ENCODE measurements around the gene MGAT5.

The MGAT5 gene

DNA sequence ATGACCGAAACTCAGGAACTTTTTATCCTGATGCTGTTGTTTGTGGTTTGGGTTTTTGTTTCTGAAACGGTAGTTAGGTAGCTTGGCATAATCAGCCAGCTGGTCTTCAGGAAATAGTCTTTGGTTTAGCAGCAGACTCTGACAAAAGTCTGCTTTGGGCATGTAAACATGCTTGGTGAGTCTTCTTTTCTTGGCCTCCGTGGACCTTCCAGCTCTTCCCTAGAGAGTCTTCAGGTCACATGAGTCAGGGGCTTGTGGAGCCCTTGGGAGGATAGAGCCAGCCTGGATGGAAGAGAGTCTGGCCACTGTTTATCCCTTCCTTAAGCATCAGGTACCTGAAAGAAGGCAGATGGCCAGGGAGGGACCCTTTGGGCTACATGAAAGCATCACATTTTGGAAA lies 154.5 kb downstream of the MGAT5 start:
- CTCF ChIA-PET, result no interaction called here
- TF ChIP-seq, protein P1, sequence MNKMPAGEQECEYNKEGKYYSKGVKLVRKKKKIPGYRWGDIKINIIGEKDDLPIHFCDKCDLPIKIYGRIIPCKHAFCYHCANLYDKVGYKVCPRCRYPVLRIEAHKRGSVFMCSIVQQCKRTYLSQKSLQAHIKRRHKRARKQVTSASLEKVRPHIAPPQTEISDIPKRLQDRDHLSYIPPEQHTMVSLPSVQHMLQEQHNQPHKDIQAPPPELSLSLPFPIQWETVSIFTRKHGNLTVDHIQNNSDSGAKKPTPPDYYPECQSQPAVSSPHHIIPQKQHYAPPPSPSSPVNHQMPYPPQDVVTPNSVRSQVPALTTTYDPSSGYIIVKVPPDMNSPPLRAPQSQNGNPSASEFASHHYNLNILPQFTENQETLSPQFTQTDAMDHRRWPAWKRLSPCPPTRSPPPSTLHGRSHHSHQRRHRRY (tag by site-specific recombination; IDR thresholded peaks at IDR 0.05), result no peak
- TF ChIP-seq ZNF529 (tag by site-specific recombination; IDR thresholded peaks at IDR 0.05; ENCODE audit: insufficient replicate concordance), result no peak
- no peak for TF ChIP-seq ZNF776 (tag by site-specific recombination; IDR thresholded peaks at IDR 0.05; ENCODE audit: borderline replicate concordance)
- TF ChIP-seq YY1 (tag by site-specific recombination; IDR thresholded peaks at IDR 0.05), result no peak
- no peak for TF ChIP-seq ZNF394 (tag by site-specific recombination; IDR thresholded peaks at IDR 0.05; ENCODE audit: borderline replicate concordance)
- no peak for TF ChIP-seq ZNF549 (tag by site-specific recombination; IDR thresholded peaks at IDR 0.05)
- TF ChIP-seq RBAK (tag by site-specific recombination; IDR thresholded peaks at IDR 0.05), result no peak
- no peak for TF ChIP-seq ZNF121 (tag by site-specific recombination; IDR thresholded peaks at IDR 0.05)
- H3K9me3 ChIP-seq (ENCODE audit: control insufficient read depth, insufficient read depth, low read depth, low read length), result no peaks in the 10 kb centered on the region
- peaks cover 13% of the 10 kb centered on the region for H3K4me1 ChIP-seq (ENCODE audit: control insufficient read depth, insufficient read depth, low read length)
- POLR2A ChIA-PET, result no interaction called here
- no peak overlapping the region for H3K27ac ChIP-seq (ENCODE audit: extremely low read depth, low read depth, low read length)
- no peak overlapping the region for H3K4me3 ChIP-seq (ENCODE audit: low read depth, low read length)
- H3K36me3 ChIP-seq (ENCODE audit: control insufficient read depth in 2 of 2, insufficient read depth in 1 of 2, low read length in 2 of 2), result peaks cover 0 to 12% of the 10 kb centered on the region in 2 experiments; a peak in 1 of 3 replicates

GRCh38 chr2:134408791-134409190 lies 154.9 kb downstream of the MGAT5 start:
- Histone ChIP-seq H3K4me1 (ENCODE audit: control insufficient read depth, insufficient read depth, low read length) (peaks cover 13% of the 10 kb centered on the region), H3K36me3 (ENCODE audit: control insufficient read depth in 2 of 2, insufficient read depth in 1 of 2, low read length in 2 of 2) (peaks cover 0 to 10% of the 10 kb centered on the region in 2 experiments; a peak in 1 of 3 replicates), H3K4me3 (ENCODE audit: low read depth, low read length) (no peak overlapping the region), H3K27ac (ENCODE audit: extremely low read depth, low read depth, low read length) (no peak overlapping the region), H3K9me3 (ENCODE audit: control insufficient read depth, insufficient read depth, low read depth, low read length) (no peaks in the 10 kb centered on the region)
- ChIA-PET CTCF (interaction anchor here (0.7 kb wide), 2 partner anchors 11 to 290 kb away, joined by 3 to 4 read pairs; no protein-coding TSS in a partner anchor), POLR2A (no interaction called here)
- TF ChIP-seq ZNF843 (tag by site-specific recombination; IDR thresholded peaks at IDR 0.05) (0 out of 2 replicates have a peak, but pooled peaks have one; percentile 18), ZNF114 (tag by site-specific recombination; IDR thresholded peaks at IDR 0.05) (no peak), ZFP41 (tag by site-specific recombination; IDR thresholded peaks at IDR 0.05; ENCODE audit: borderline replicate concordance) (no peak)

- Histone ChIP-seq H3K9me3 (ENCODE audit: control insufficient read depth, insufficient read depth, low read depth, low read length) (no peaks in the 10 kb centered on the region), H3K4me1 (ENCODE audit: control insufficient read depth, insufficient read depth, low read length) (peaks cover 13% of the 10 kb centered on the region), H3K27ac (ENCODE audit: extremely low read depth, low read depth, low read length) (no peak overlapping the region), H3K4me3 (ENCODE audit: low read depth, low read length) (no peak overlapping the region), H3K36me3 (ENCODE audit: control insufficient read depth in 2 of 2, insufficient read depth in 1 of 2, low read length in 2 of 2) (peaks cover 0 to 10% of the 10 kb centered on the region in 2 experiments; a peak in 1 of 3 replicates)
- ChIA-PET CTCF (interaction anchor here (1.1 to 4.4 kb wide), 5 partner anchors 202 to 594 kb away, joined by 3 to 69 read pairs (median 10); no protein-coding TSS in a partner anchor), POLR2A (no interaction called here)
- TF ChIP-seq ZXDB (tag by site-specific recombination; IDR thresholded peaks at IDR 0.05) (no peak), ZNF223 (tag by site-specific recombination; IDR thresholded peaks at IDR 0.05) (no peak), ZNF391 (tag by site-specific recombination; IDR thresholded peaks at IDR 0.05; ENCODE audit: borderline replicate concordance, low read depth) (no peak), ZNF239 (tag by site-specific recombination; IDR thresholded peaks at IDR 0.05) (no peak), ZNF600 (tag by site-specific recombination; IDR thresholded peaks at IDR 0.05) (no peak), ZSCAN16 (tag by site-specific recombination; IDR thresholded peaks at IDR 0.05) (no peak), ZNF114 (tag by site-specific recombination; IDR thresholded peaks at IDR 0.05) (no peak), ZNF157 (tag by site-specific recombination; IDR thresholded peaks at IDR 0.05) (no peak), ZNF211 (tag by site-specific recombination; IDR thresholded peaks at IDR 0.05; ENCODE audit: low read depth) (no peak), SP7 (tag by site-specific recombination; IDR thresholded peaks at IDR 0.05) (no peak)
Measured at GRCh38 chr2:134410006-134410405, 156.1 kb downstream of the MGAT5 start.
